ENCODE measurements around the gene DPF3. TPM values are rescaled to one million over a fixed set of nuclear protein-coding genes. Genes with fewer than 3 reads are reported as not detected.

DPF3 gene
- total RNA-seq, 1 experiment from 2014 or later: 0.79 TPM

DNA sequence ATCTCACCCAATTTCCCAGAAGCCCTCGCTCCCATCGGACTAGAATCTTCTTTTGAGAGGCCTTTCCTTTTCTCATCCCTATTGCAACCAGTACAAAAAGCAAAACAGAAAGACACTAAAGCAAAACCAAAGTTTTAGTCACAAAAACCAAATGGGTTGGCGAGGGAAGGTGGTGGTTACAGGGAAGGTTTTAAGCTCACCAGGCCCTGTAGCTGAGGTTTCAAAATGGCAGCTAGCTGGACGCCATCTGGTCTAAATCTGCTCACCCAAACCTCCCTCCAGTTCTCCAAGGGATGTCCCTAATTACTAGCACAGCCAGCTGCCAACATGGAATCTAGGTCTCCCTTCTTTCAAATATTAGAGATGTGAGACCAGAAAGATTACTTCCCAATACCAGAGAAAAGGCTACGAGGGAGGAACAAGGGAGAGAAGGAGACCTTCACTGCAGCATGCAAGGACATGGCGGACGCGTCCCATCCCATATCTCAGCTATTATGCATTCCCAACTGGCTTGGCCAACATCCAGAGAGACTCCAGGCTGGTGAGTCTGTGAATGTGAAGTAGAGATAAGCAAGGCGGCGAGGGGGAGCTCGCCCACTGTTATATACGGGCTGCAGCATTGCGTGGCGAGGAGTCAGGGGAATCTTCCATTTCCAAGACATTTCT lies 70.8 kb downstream of the DPF3 start:
- H3K4me1 ChIP-seq: no peaks in the 10 kb centered on the region
- no peak for DNase-seq
- no peak overlapping the region for H3K27ac ChIP-seq
- no peak overlapping the region for H3K4me3 ChIP-seq
- H3K36me3 ChIP-seq: no peaks in the 10 kb centered on the region
- no peaks in the 10 kb centered on the region; the same call in 1 of the 2 replicates for H3K9me3 ChIP-seq (replicated peaks)
- H3K27me3 ChIP-seq: no peaks in the 10 kb centered on the region

DNA sequence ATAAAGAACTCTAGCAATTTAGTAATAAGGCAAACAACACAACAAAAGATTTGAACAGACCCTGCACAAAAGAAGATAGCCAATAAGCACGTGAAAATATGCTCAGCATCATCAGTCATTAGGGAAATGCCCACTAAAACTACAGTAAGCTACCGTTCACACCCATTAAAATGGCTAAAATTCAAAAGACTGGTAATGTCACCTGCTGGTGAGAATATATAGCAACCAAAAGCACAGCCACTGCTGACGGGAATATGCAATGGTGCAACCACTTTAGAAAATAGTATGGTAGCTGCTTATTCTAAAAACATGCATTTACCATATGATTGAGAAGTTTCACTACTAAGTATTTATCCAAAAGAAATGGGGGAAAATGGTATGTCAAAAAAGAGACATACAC lies 74.9 kb downstream of the DPF3 start:
- H3K4me3 ChIP-seq: no peak overlapping the region
- no peak overlapping the region for H3K27ac ChIP-seq
- no peaks in the 10 kb centered on the region for H3K4me1 ChIP-seq
- H3K27me3 ChIP-seq: no peaks in the 10 kb centered on the region
- no peaks in the 10 kb centered on the region; the same call in 1 of the 2 replicates for H3K9me3 ChIP-seq (replicated peaks)
- DNase-seq: no peak
- no peaks in the 10 kb centered on the region for H3K36me3 ChIP-seq

DNA sequence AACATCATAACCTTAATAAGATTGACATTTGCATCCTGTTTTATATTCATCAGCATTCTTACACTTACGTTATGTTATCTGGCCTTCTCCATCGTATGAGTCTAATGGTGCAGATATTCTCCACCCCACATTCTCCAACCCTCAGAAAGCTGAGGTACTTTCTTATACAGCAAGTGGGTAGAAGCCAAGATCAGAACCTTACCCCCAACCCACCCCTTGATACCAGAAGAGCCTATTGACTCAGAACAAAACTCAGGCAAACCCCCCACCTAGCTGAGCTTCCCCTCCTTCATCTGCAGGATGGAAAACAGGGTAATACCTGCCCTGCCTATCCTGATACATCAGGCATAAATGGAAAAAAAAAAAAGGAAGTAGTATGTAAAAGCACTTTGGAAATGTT lies 77.6 kb downstream of the DPF3 start:
- H3K27me3 ChIP-seq: no peaks in the 10 kb centered on the region
- DNase-seq: no peak

GRCh38 chr14:72815430-72815829 lies 78.5 kb downstream of the DPF3 start:
- Histone ChIP-seq H3K4me3 (no peak overlapping the region), H3K36me3 (no peaks in the 10 kb centered on the region), H3K27me3 (no peaks in the 10 kb centered on the region), H3K4me1 (no peaks in the 10 kb centered on the region), H3K27ac (no peak overlapping the region), H3K9me3 (replicated peaks) (no peaks in the 10 kb centered on the region; the same call in 1 of the 2 replicates)
- no peak for DNase-seq

More for the DNA sequence above, 77.6 kb downstream of the DPF3 start:
- Histone ChIP-seq H3K9me3 (replicated peaks) (no peaks in the 10 kb centered on the region; the same call in 1 of the 2 replicates), H3K4me3 (no peak overlapping the region), H3K4me1 (no peaks in the 10 kb centered on the region), H3K36me3 (no peaks in the 10 kb centered on the region), H3K27ac (no peak overlapping the region)

DNA sequence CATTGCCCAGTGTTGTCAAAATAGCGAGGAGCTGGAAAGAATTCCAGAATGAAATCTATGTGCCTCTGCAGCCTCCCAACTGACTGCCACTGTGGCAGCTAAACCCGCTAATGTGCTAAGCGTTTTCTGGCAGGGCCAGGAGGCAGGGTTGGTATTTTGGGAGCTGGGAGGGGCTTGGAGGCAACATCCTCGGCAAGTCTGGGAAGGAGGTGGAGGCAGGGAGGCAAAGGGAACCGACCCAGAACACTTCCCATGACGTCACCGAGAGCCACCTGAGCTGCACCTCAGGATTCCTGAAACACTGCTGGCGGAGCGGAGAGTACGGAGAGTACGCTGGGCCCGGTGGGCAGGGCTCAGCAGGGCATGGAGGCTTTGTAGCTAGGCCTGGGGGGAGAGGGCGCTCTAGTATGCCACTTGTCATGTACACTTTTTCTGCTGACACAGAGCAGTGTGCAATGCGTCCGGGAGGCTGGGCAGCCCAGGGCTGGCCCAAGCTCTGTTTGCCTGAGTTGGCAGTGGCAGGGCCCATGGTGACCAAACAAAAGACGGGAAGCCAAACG lies 81.5 kb downstream of the DPF3 start:
- Histone ChIP-seq H3K27me3 (no peaks in the 10 kb centered on the region; the same call in 1 of the 2 replicates), H3K27ac (no peak overlapping the region), H3K4me3 (no peak overlapping the region), H3K36me3 (no peaks in the 10 kb centered on the region), H3K4me1 (no peaks in the 10 kb centered on the region), H3K9me3 (replicated peaks) (no peaks in the 10 kb centered on the region)
- DNase-seq: no peak

DNA sequence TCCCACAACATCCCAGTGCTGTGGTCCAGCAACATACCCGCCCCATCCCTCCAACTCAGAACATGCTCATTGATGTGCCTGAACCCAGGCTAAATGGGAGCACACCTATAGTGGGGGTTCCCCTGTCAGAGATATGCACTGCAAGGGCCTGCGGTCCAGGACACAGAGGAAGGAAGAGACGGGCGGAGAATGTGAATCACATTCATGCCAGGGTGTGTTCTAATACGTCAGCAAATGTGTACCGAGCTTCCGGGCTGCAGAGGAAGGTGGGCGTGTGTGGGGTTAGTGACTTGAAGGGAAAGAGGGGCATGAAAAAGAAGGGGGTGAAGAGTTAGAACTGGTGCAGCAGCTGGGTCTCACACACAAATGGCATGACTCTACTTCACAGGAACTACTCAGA lies 83.7 kb downstream of the DPF3 start:
- no peak for DNase-seq
- no peaks in the 10 kb centered on the region; the same call in 1 of the 2 replicates for H3K27me3 ChIP-seq
- no peaks in the 10 kb centered on the region for H3K4me1 ChIP-seq
- H3K36me3 ChIP-seq: no peaks in the 10 kb centered on the region
- H3K9me3 ChIP-seq (replicated peaks): no peaks in the 10 kb centered on the region
- no peak overlapping the region for H3K4me3 ChIP-seq
- no peak overlapping the region for H3K27ac ChIP-seq

GRCh38 chr14:72809063-72809462 lies 84.8 kb downstream of the DPF3 start:
- no peak for DNase-seq
- no peak overlapping the region for H3K27ac ChIP-seq

GRCh38 chr14:72808564-72808963 lies 85.3 kb downstream of the DPF3 start:
- no peaks in the 10 kb centered on the region; the same call in 1 of the 2 replicates for H3K27me3 ChIP-seq
- H3K36me3 ChIP-seq: no peaks in the 10 kb centered on the region
- no peak for DNase-seq
- H3K27ac ChIP-seq: no peak overlapping the region
- no peaks in the 10 kb centered on the region for H3K4me1 ChIP-seq
- H3K9me3 ChIP-seq (replicated peaks): no peaks in the 10 kb centered on the region
- H3K4me3 ChIP-seq: no peak overlapping the region

More at GRCh38 chr14:72809063-72809462, 84.8 kb downstream of the DPF3 start:
- no peaks in the 10 kb centered on the region; the same call in 1 of the 2 replicates for H3K27me3 ChIP-seq
- no peaks in the 10 kb centered on the region for H3K36me3 ChIP-seq
- no peaks in the 10 kb centered on the region for H3K4me1 ChIP-seq
- H3K4me3 ChIP-seq: no peak overlapping the region
- H3K9me3 ChIP-seq (replicated peaks): no peaks in the 10 kb centered on the region

DNA sequence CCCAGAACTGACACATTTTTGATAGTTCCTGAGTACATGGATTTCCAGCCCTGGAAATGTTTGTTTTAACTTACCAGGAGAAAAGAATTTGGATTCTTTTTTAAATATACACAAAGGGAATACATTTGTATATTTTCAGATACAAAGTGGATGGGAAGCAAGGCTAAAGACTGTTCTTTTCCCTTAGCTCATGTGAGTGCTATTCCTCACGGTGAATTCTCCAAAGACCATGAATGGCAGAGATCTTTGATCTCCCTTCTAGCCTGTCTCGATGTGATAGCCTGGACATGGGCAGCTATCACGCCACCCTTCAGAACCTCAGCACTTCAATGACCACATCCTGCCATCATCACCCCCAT lies 91.3 kb downstream of the DPF3 start:
- no peak overlapping the region for H3K4me3 ChIP-seq
- H3K4me1 ChIP-seq: peaks cover 4% of the 10 kb centered on the region; the same call in 1 of the 2 replicates
- no peaks in the 10 kb centered on the region for H3K36me3 ChIP-seq
- H3K9me3 ChIP-seq (replicated peaks): no peaks in the 10 kb centered on the region
- DNase-seq: no peak
- H3K27me3 ChIP-seq: no peaks in the 10 kb centered on the region; the same call in 1 of the 2 replicates
- no peak overlapping the region for H3K27ac ChIP-seq

DNA sequence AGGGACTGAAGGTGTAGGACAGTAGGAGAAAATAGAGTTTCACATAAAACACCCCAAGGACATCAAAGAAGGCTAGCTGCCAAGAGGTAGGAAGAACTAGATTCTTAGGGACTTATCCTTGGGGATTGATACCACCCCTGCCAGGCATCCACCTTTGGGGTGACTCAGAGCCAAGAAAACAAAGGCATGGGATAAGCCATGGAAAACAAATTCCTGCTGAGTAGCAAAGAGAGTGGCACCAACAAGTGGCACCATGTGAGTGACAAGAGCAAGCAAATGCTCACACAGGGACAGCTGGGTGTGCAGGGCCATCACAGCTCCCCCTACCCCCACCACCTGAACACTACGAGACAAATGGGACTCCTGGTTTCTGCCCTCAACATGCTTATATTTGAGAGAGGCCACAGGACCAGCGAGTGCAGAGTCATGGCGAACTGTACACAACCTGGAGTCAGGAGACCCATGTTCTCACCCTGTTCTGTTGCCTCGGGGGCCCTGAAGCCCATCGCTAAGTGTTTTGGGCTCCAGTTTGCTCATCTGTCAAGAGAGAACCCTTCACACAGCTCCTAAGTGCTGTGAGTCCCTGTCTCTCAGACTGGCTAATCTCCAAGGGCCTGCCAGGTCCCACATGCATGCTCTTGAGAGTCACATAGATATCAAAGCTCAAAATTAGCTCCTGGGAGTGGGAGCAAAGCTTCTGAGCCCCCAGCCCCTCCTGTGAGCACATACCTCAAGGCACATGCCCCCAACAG lies 91.9 kb downstream of the DPF3 start:
- no peak overlapping the region for H3K4me3 ChIP-seq
- H3K36me3 ChIP-seq: no peaks in the 10 kb centered on the region
- no peaks in the 10 kb centered on the region for H3K9me3 ChIP-seq (replicated peaks)
- no peaks in the 10 kb centered on the region for H3K27me3 ChIP-seq
- peaks cover 4% of the 10 kb centered on the region; the same call in 1 of the 2 replicates for H3K4me1 ChIP-seq
- H3K27ac ChIP-seq: no peak overlapping the region
- peak; percentile 7 to 14 for DNase-seq

- H3K27ac ChIP-seq: no peak overlapping the region
- peaks cover 4% of the 10 kb centered on the region; the same call in 1 of the 2 replicates for H3K4me1 ChIP-seq
- DNase-seq: peak; percentile 8 to 9
- no peak overlapping the region for H3K4me3 ChIP-seq
- H3K27me3 ChIP-seq: no peaks in the 10 kb centered on the region
- no peaks in the 10 kb centered on the region for H3K36me3 ChIP-seq
- no peaks in the 10 kb centered on the region for H3K9me3 ChIP-seq (replicated peaks)
Observed at GRCh38 chr14:72801381-72801812, 92.5 kb downstream of the DPF3 start.

DNA sequence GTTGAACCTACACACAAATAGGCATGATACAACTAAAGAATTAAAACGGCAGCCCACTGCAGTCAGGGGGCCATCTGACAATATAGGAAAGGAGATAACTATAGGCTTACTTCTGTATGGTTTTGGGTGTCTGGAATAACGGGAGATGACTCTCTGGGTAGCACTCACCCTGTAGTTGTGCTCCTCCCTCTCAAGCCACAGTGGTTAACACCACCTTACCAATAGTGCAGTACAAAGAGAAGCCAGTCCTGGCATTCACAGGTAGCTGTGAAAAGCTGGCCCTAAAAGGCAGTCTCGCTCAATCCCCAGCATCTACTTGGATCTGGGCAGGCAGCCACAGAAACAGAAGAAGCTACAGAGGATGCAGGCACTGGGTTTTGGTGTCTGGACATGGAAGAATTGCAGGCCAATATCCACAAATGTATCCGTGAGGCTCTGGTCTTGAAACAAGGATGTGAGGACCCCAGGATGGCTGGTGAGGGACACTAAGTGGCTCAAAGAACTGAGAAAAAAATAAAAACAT lies 93.0 kb downstream of the DPF3 start:
- H3K36me3 ChIP-seq: no peaks in the 10 kb centered on the region
- H3K27me3 ChIP-seq: no peaks in the 10 kb centered on the region
- DNase-seq: no peak
- no peaks in the 10 kb centered on the region for H3K9me3 ChIP-seq (replicated peaks)
- H3K27ac ChIP-seq: no peak overlapping the region
- H3K4me3 ChIP-seq: no peak overlapping the region
- peaks cover 4% of the 10 kb centered on the region; the same call in 1 of the 2 replicates for H3K4me1 ChIP-seq

GRCh38 chr14:72800296-72800695 lies 93.6 kb downstream of the DPF3 start:
- no peaks in the 10 kb centered on the region for H3K27me3 ChIP-seq
- no peaks in the 10 kb centered on the region for H3K36me3 ChIP-seq
- no peaks in the 10 kb centered on the region for H3K9me3 ChIP-seq (replicated peaks)
- no peak overlapping the region for H3K4me3 ChIP-seq
- H3K27ac ChIP-seq: no peak overlapping the region
- no peak for DNase-seq
- H3K4me1 ChIP-seq: peaks cover 4% of the 10 kb centered on the region; the same call in 1 of the 2 replicates

DNA sequence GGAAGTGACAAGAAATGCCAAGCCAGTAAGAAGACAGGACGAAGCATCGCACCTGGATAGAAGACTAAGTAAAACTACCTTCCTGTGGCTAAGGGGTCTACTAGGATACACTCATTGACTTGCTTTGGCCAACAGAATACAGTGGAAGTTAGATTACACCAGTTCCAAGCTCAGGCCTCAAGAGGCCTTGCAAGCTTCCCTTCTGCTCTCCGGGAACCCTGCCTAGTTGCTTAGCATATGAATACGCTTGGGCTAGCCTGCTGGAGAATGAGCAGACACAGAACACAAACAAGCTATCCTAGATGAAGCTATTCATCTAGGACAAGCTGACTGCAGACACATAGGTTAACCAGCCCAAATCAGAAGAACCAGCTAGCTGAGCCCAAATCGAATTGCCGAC lies 97.0 kb downstream of the DPF3 start:
- H3K4me1 ChIP-seq: peaks cover 4% of the 10 kb centered on the region; the same call in 1 of the 2 replicates
- no peak for DNase-seq
- no peaks in the 10 kb centered on the region for H3K36me3 ChIP-seq
- no peak overlapping the region for H3K27ac ChIP-seq
- no peaks in the 10 kb centered on the region for H3K9me3 ChIP-seq (replicated peaks)
- no peak overlapping the region for H3K4me3 ChIP-seq
- H3K27me3 ChIP-seq: 0 out of 2 replicates have a peak, but pooled peaks cover 6% of the 10 kb centered on the region

All from SJCRH30 (cell line).